Measurements from ENCODE around the gene RHOV.

The RHOV gene

DNA sequence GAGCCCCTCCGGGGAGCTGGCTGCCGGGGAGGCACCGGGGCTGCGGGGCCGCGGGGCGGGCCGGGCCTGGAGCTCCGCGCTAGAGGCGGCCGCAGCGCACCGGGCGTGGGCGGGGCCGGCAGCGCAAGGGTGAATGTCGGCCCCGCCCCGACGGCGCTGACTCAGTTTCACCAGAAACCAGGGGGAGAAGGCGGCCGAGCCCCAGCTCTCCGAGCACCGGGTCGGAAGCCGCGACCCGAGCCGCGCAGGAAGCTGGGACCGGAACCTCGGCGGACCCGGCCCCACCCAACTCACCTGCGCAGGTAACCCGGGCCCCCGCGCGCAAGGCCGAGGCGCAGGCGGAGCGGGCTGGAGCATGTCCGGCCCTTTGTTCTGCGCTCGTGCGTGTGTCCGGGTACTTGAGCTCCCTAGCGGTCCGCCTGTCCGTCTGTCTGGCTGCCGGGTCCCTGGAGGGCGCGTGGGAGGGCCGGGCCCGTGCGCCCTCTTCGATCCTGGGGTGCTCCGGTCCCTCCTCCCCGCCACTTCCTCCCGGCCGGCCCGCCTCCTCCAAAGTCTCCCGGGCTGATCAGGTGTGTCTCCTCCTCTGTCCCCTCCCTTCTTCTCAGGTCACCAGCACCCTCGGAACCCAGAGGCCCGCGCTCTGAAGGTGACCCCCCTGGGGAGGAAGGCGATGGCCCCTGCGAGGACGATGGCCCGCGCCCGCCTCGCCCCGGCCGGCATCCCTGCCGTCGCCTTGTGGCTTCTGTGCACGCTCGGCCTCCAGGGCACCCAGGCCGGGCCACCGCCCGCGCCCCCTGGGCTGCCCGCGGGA lies 29.9 kb downstream of the RHOV start, which contains the start of gene SPINT1:
Gene SPINT1 (plus strand): TSS at position 164 of the 811 bp plus-strand sequence. CDS start 507 bp downstream, at position 671.
- DNase-seq, result peak; percentile 84

- DNase-seq, result peak; percentile 62
Measured at GRCh38 chr15:40843261-40843884, 30.7 kb downstream of the RHOV start.

DNA sequence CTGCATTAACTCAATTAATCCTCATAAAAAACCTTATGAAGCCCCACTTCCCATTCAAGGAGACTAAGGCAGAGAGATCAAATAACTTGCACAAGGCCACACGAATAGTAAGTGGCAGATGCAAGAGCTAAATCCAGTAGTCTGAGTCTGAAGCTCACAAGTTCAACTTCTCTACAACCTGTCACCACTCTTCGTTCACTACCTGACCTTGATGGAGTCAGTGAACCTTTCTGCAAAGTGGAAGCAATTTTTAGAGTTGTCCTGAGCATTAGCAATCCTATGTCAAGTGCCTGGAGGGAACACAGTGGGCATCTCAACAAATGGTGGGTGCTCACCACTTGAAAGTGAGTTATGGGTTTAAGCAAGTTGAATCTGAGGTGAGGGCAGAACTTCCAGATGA lies 32.3 kb downstream of the RHOV start:
- no peak for DNase-seq

- DNase-seq, result no peak
Measured at GRCh38 chr15:40838756-40839155, 35.3 kb downstream of the RHOV start.

GRCh38 chr15:40836020-40836419 lies 38.0 kb downstream of the RHOV start:
- DNase-seq, result peak; percentile 42

GRCh38 chr15:40832903-40833302 lies 41.1 kb downstream of the RHOV start:
- no peak for DNase-seq

- DNase-seq, result no peak
Measured at GRCh38 chr15:40831861-40832260, 42.2 kb downstream of the RHOV start.

GRCh38 chr15:40830884-40831283 lies 43.1 kb downstream of the RHOV start:
- peak; percentile 94 for DNase-seq

DNA sequence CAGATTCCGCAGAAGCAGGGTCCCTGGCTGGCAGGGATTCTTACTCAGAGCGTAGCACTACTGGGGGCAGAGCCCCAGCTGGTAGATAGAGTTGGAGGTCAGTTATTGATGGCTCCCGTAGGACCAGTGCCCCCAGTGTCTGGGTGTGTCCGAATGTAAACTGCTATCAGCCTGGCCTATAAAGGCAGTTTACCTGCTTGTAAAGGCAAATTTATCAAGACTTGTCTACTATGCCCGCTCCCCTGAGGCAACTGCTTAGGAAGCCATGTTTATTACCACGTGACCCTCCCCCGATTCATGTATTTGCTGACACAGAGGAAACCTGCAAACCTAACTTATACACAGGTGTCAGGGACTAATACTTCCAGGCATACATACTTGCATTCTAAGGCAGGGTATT lies 44.9 kb downstream of the RHOV start:
- peak; percentile 85 for DNase-seq

DNA sequence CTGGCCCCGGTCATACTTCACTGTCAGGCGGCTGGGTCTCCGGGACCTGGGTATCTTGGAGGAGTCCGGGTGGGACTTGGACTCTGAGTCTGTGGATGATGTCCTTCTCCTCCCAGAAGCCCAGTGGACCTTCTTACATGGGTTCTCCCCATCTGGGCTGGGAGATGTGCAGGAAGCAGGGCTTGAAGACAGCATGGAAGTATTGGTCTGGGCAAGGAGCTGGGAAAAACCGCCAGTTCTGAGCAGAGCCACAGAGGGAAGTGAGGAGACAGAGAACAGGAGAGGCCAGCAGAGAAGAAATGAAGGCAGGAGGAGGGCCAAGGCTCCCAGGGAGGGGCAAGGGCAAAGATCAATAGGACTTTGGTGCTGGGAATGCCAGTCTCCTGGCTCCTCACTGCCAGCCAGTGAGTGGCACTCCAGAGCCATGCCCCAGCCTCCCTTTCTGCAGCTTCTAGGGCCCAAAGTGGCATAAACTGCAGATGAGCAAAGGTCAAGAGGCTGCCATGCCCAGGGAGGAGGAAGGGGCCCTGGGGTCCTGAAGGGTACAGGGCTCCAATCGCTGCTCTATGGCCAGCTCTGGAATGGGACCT lies 45.5 kb downstream of the RHOV start, which contains the start of gene PPP1R14D:
Gene PPP1R14D (minus strand): TSS at position 262 of the 590 bp plus-strand sequence. CDS start 67 bp downstream, at position 195.
- DNase-seq, result peak; percentile 73

- no peak for DNase-seq
Measured at GRCh38 chr15:40826423-40827075, 47.5 kb downstream of the RHOV start.

- DNase-seq, result peak; percentile 89
Measured at GRCh38 chr15:40825661-40826422, 48.2 kb downstream of the RHOV start.

DNA sequence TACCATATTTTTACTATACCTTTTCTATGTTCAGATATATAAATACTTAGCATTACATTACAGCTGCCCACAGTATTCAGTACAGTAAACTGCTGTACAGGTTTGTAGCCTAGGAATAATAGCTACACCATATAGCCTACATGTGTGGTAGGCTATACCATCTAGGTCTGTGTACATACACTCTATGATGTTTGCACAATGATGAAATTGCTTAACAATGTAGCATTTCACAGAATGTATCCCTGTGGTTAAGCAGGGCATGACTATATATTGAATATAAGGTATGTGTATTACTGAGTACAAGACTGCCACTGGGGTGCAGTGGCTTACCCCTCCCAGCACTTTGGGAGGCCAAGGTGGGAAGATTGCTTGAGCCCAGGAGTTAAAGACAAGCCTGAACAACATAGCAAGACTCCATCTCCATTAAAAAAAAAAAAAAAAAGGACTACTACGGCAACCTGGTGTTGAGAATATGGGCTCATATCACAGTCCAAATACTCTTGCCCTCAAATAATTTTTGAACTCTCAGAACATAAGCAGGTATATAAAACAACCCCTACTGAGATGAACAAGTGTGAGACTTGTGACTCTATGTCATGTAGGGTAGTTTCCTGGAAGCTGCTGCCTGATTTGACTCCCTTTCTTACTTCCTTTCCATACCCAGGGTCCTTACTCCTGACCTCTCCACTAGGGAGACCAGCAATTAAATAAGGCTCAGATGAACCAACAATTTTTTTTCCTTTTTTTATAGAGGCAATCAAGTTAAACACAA lies 50.3 kb downstream of the RHOV start:
- peak; percentile 83 for DNase-seq

Data from DMS53 (cell line).